Measurements from ENCODE around the gene FOXJ1.

FOXJ1 gene

GRCh38 chr17:76159157-76159556 is 18.1 kb upstream of the FOXJ1 start:
- no peak for DNase-seq

- DNase-seq, result no peak
Measured at GRCh38 chr17:76157759-76158158, 16.7 kb upstream of the FOXJ1 start.

- DNase-seq, result no peak
Measured at GRCh38 chr17:76156662-76156991, 15.6 kb upstream of the FOXJ1 start.

- no peak for DNase-seq
Measured at GRCh38 chr17:76155988-76156661, 15.1 kb upstream of the FOXJ1 start.

GRCh38 chr17:76154936-76155845 is 14.1 kb upstream of the FOXJ1 start:
- no peak for DNase-seq

- DNase-seq, result no peak
Measured at GRCh38 chr17:76154292-76154691, 13.2 kb upstream of the FOXJ1 start.

- DNase-seq, result no peak
Measured at GRCh38 chr17:76153640-76154039, 12.6 kb upstream of the FOXJ1 start.

- no peak for DNase-seq
Measured at GRCh38 chr17:76153202-76153601, 12.2 kb upstream of the FOXJ1 start.

GRCh38 chr17:76152591-76152990 is 11.5 kb upstream of the FOXJ1 start:
- no peak for DNase-seq

GRCh38 chr17:76151896-76152454 is 10.9 kb upstream of the FOXJ1 start:
- DNase-seq, result no peak

- no peak for DNase-seq
Measured at GRCh38 chr17:76150712-76151622, 9.9 kb upstream of the FOXJ1 start.

GRCh38 chr17:76149214-76149613 is 8.2 kb upstream of the FOXJ1 start:
- DNase-seq, result no peak

GRCh38 chr17:76148015-76148326 is 6.9 kb upstream of the FOXJ1 start:
- no peak for DNase-seq

- DNase-seq, result peak in 1 of 2 experiments; percentile 14
Measured at GRCh38 chr17:76147211-76148014, 6.4 kb upstream of the FOXJ1 start.

- no peak for DNase-seq
Measured at GRCh38 chr17:76146053-76146851, 5.2 kb upstream of the FOXJ1 start.

GRCh38 chr17:76145231-76146052 is 4.4 kb upstream of the FOXJ1 start:
- no peak for DNase-seq

- no peak for DNase-seq
Measured at GRCh38 chr17:76142585-76143041, 1.6 kb upstream of the FOXJ1 start.

- no peak for DNase-seq
Measured at GRCh38 chr17:76142039-76142584, 1.1 kb upstream of the FOXJ1 start.

GRCh38 chr17:76140661-76141211 is 309 bp downstream of the FOXJ1 start:
- DNase-seq, result no peak

Data from SW 1271 (cell line).